ENCODE data around the gene TAF4.
A peak's percentile ranks its signal among the peaks of the same experiment; 100 is the strongest.

The TAF4 gene

DNA sequence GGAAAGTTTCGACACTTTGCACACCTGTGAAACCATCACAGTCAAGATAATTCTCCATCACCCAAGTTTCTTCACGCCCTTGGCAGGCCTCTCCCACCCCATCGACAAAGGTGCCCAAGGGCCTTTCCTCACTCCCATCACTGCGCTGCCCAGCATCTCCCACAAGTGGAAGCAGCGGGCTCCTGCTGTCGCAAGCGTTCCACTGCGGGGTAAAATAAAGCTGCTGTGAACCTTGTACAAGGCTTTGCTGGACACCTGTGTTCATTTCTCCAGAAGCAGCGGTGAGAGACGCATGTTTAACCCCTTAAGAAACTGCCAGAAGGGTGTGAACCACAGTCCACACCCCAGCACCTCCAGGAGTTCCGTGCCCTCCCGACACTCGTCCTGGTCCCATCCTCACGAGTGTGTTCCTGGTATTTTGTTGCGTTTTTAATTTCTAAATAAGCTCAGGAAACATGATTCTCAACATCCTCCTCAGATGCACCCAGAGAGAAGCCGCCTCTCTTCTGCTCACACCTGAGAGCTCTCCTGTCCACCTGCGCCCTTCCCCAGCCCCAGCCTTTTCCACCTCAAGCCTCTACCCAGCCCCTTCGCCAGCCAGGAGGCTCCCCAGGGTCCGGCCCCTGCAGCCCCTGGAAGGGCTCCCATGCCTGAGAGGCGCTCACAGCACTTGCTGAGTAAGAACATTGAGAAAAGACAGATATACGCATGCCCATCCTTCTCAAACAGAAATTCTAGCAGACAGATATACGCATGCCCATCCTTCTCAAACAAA is 97.5 kb downstream of the TAF4 start:
- Histone ChIP-seq H3K9me3 (ENCODE audit: insufficient read depth, low read depth, low read length) (no peaks in the 10 kb centered on the region), H3K27me3 (ENCODE audit: insufficient read depth, low read length) (no peaks in the 10 kb centered on the region), H3K4me3 (ENCODE audit: low read length) (no peak overlapping the region), H3K27ac (ENCODE audit: low read length) (no peak overlapping the region), H3K4me1 (ENCODE audit: insufficient read depth, low read length) (no peaks in the 10 kb centered on the region), H3K36me3 (ENCODE audit: insufficient read depth, low read depth, low read length) (peaks cover 14% of the 10 kb centered on the region), H3K9ac (ENCODE audit: low read depth, low read length) (no peak overlapping the region)

DNA sequence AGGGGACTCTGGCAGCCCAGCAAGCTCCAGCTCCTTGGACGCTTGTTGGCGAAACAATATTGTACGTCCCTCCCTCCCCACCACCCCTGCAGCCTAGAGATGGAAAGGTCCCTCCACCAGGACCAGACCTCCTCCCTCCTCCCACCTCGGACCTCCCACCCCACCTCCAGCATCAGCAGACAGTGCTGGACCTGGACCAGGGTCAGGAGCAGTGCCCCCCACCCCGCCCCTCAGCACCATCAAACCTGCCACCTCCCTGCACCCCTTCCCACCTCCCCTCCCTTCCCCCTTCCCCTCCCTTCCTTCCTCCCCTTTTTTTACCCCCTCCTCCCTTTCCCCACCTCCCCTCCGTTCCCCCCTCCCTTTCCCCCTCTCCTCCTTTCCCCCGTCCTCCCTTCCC is 98.4 kb downstream of the TAF4 start:
- H3K4me1 ChIP-seq (ENCODE audit: insufficient read depth, low read length), result no peaks in the 10 kb centered on the region
- H3K9ac ChIP-seq (ENCODE audit: low read depth, low read length), result no peak overlapping the region
- H3K27ac ChIP-seq (ENCODE audit: low read length), result no peak overlapping the region
- peaks cover 5% of the 10 kb centered on the region for H3K36me3 ChIP-seq (ENCODE audit: insufficient read depth, low read depth, low read length)
- H3K9me3 ChIP-seq (ENCODE audit: insufficient read depth, low read depth, low read length), result no peaks in the 10 kb centered on the region
- H3K27me3 ChIP-seq (ENCODE audit: insufficient read depth, low read length), result no peaks in the 10 kb centered on the region
- no peak overlapping the region for H3K4me3 ChIP-seq (ENCODE audit: low read length)

GRCh38 chr20:61966492-61967244 is 99.0 kb downstream of the TAF4 start:
- Histone ChIP-seq H3K9ac (ENCODE audit: low read depth, low read length) (no peak overlapping the region), H3K36me3 (ENCODE audit: insufficient read depth, low read depth, low read length) (no peaks in the 10 kb centered on the region), H3K9me3 (ENCODE audit: insufficient read depth, low read depth, low read length) (no peaks in the 10 kb centered on the region), H3K4me3 (ENCODE audit: low read length) (no peak overlapping the region), H3K27ac (ENCODE audit: low read length) (no peak overlapping the region), H3K4me1 (ENCODE audit: insufficient read depth, low read length) (no peaks in the 10 kb centered on the region), H3K27me3 (ENCODE audit: insufficient read depth, low read length) (no peaks in the 10 kb centered on the region)

DNA sequence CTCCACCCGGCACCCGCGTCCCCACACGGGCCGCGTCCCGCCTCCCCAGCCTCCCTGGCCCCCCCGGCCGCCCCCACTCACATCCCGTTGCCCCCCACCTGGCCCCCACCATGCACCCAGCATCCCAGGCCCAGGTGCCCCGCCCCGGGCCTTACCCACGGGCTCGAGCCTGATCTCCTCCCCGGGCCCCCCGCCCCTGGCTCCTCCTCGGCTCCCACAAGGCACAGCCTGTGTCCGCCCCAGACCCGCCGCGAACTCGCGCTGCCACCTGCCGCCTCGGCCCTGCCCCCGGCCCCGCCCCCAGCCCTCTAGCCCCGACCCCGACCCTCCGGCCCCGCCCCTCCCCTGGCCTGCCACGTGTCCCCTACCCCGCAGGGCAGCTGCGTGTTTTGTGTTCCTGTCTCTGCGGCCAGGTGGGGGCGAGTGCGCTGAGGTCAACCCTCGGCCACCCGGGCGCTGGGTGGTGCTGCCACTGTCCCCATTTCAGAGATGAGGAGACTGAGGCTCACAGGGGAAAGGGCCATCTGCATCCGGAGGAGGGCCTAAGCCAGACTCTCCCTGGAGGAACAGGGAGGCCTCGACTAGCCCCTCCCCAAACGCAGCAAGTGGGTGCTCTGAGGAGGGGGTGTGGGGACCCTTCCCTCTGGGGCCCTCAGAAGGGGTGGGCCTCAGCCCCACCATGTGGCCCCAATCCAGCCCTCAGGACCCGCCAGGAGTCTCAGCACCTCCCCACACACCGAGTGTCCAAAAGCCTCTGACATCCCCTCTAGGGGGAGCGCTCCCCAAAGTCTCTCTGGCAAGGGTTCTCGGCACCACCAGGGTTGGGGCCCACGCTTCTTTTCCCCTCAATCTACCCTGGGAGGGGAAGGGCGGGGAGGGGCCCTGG is 99.8 kb downstream of the TAF4 start:
- H3K4me1 ChIP-seq (ENCODE audit: insufficient read depth, low read length), result no peaks in the 10 kb centered on the region
- H3K27ac ChIP-seq (ENCODE audit: low read length), result no peak overlapping the region
- H3K9me3 ChIP-seq (ENCODE audit: insufficient read depth, low read depth, low read length), result no peaks in the 10 kb centered on the region
- no peaks in the 10 kb centered on the region for H3K27me3 ChIP-seq (ENCODE audit: insufficient read depth, low read length)
- no peaks in the 10 kb centered on the region for H3K36me3 ChIP-seq (ENCODE audit: insufficient read depth, low read depth, low read length)
- no peak overlapping the region for H3K9ac ChIP-seq (ENCODE audit: low read depth, low read length)
- peak overlapping the region; percentile 35; the same call in 1 of the 2 replicates for H3K4me3 ChIP-seq (ENCODE audit: low read length)

GRCh38 chr20:61964675-61965605 is 100.7 kb downstream of the TAF4 start:
- Histone ChIP-seq H3K9me3 (ENCODE audit: insufficient read depth, low read depth, low read length) (no peaks in the 10 kb centered on the region), H3K9ac (ENCODE audit: low read depth, low read length) (no peak overlapping the region), H3K27me3 (ENCODE audit: insufficient read depth, low read length) (no peaks in the 10 kb centered on the region), H3K4me1 (ENCODE audit: insufficient read depth, low read length) (no peaks in the 10 kb centered on the region), H3K36me3 (ENCODE audit: insufficient read depth, low read depth, low read length) (no peaks in the 10 kb centered on the region), H3K27ac (ENCODE audit: low read length) (no peak overlapping the region), H3K4me3 (ENCODE audit: low read length) (no peak overlapping the region)

- H3K36me3 ChIP-seq (ENCODE audit: insufficient read depth, low read depth, low read length), result no peaks in the 10 kb centered on the region
- no peaks in the 10 kb centered on the region; the same call in 1 of the 2 replicates for H3K4me1 ChIP-seq (ENCODE audit: insufficient read depth, low read length)
- H3K27ac ChIP-seq (ENCODE audit: low read length), result no peak overlapping the region
- no peaks in the 10 kb centered on the region for H3K9me3 ChIP-seq (ENCODE audit: insufficient read depth, low read depth, low read length)
- H3K27me3 ChIP-seq (ENCODE audit: insufficient read depth, low read length), result no peaks in the 10 kb centered on the region
- H3K4me3 ChIP-seq (ENCODE audit: low read length), result no peak overlapping the region
- H3K9ac ChIP-seq (ENCODE audit: low read depth, low read length), result no peak overlapping the region
These were observed 101.6 kb downstream of the TAF4 start for GRCh38 chr20:61963885-61964674.

DNA sequence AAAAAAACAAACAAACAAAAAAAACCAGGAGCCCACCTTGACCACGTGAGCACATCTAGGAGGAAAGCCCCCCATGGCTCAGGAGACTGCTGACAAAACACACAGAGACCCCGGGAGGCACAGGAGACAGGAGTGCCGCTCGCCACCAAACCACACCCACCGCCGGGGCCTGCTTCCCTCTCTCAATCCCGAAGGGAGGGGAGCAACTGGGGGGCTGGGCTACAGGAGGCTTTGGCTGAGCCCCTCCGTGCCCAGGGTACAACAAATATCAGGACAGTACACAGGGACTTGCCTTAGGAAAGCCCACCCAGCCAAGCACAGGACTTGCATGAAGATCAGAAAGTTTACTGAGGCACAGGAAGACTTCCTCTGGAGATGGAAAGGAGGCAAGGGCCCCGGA is 102.5 kb downstream of the TAF4 start:
- no peak overlapping the region for H3K4me3 ChIP-seq (ENCODE audit: low read length)
- H3K9ac ChIP-seq (ENCODE audit: low read depth, low read length), result no peak overlapping the region
- H3K27me3 ChIP-seq (ENCODE audit: insufficient read depth, low read length), result no peaks in the 10 kb centered on the region
- no peaks in the 10 kb centered on the region; the same call in 1 of the 2 replicates for H3K4me1 ChIP-seq (ENCODE audit: insufficient read depth, low read length)
- no peaks in the 10 kb centered on the region for H3K36me3 ChIP-seq (ENCODE audit: insufficient read depth, low read depth, low read length)
- H3K27ac ChIP-seq (ENCODE audit: low read length), result no peak overlapping the region
- H3K9me3 ChIP-seq (ENCODE audit: insufficient read depth, low read depth, low read length), result no peaks in the 10 kb centered on the region

DNA sequence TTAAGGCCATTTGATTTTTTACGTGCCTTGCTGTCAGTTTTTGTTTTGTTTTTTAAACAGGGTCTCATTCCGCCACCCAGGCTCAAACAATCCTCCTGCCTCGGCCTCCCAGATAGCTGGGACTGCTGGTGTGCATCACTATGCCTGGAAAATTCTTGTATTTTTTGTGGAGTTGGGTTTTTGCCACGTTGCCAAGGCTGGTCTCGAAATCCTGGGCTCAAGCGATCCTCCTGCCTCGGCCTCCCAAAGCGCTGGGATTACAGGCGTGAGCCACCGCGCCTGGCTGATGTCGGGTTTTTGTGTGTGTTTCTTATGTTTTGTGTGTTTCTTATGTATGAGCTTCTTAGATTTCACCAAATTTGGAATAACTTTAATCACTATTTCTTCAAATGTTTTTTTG is 104.8 kb downstream of the TAF4 start:
- Histone ChIP-seq H3K9me3 (ENCODE audit: insufficient read depth, low read depth, low read length) (no peaks in the 10 kb centered on the region), H3K4me3 (ENCODE audit: low read length) (no peak overlapping the region), H3K9ac (ENCODE audit: low read depth, low read length) (no peak overlapping the region), H3K27me3 (ENCODE audit: insufficient read depth, low read length) (no peaks in the 10 kb centered on the region), H3K27ac (ENCODE audit: low read length) (no peak overlapping the region), H3K4me1 (ENCODE audit: insufficient read depth, low read length) (no peaks in the 10 kb centered on the region; the same call in 1 of the 2 replicates), H3K36me3 (ENCODE audit: insufficient read depth, low read depth, low read length) (no peaks in the 10 kb centered on the region)

- H3K4me3 ChIP-seq (ENCODE audit: low read length), result no peak overlapping the region
- no peaks in the 10 kb centered on the region for H3K27me3 ChIP-seq (ENCODE audit: insufficient read depth, low read length)
- H3K9me3 ChIP-seq (ENCODE audit: insufficient read depth, low read depth, low read length), result no peaks in the 10 kb centered on the region
- no peak overlapping the region for H3K9ac ChIP-seq (ENCODE audit: low read depth, low read length)
- no peaks in the 10 kb centered on the region for H3K36me3 ChIP-seq (ENCODE audit: insufficient read depth, low read depth, low read length)
- H3K27ac ChIP-seq (ENCODE audit: low read length), result no peak overlapping the region
- H3K4me1 ChIP-seq (ENCODE audit: insufficient read depth, low read length), result no peaks in the 10 kb centered on the region; the same call in 1 of the 2 replicates
These were observed 106.6 kb downstream of the TAF4 start for GRCh38 chr20:61958773-61959700.

Measured in iPS-20b (cell line).